ENCODE results near the gene TBC1D17. TPM values are rescaled to one million over a fixed set of nuclear protein-coding genes. Genes with fewer than 3 reads are reported as not detected.

Gene TBC1D17
- total and polyA plus RNA-seq, 10 of the 15 experiments (the other 5 are each of a cell fraction or from before 2014, with no cell fraction given), result 0.42 to 20.4 (median 11.2) TPM

GRCh38 chr19:49927526-49928264 lies 50.2 kb downstream of the TBC1D17 start:
- no TSS peak for BruUV-seq (replicated peaks)
- intact Hi-C loops (cut with micrococcal nuclease; ENCODE audit: unreplicated experiment), result loop anchor here (2.0 to 5.0 kb wide), 2 partner anchors 31 to 50 kb away; partner anchors contain the start of genes AKT1S1, IL4I1 and TBC1D17
- RAD21 ChIA-PET (ENCODE audit: unreplicated experiment), result interaction anchor here (1.0 to 5.0 kb wide), 8 partner anchors 10 to 58 kb away, joined by 3 to 66 read pairs (median 12); partner anchors contain the start of gene IL4I1
- WGBS (ENCODE audit: insufficient coverage, insufficient replicate concordance, low lambda C conversion rate, missing lambda C conversion rate), result 79% methylated on average over 14 of the region's 14 CpGs
- TF ChIP-seq MLLT1 (IDR thresholded peaks at IDR 0.05) (peak; percentile 59), NR2C2 (IDR thresholded peaks at IDR 0.05; ENCODE audit: borderline replicate concordance, control insufficient read depth, insufficient read length, low read depth) (no peak), BACH1 (IDR thresholded peaks at IDR 0.05; ENCODE audit: borderline replicate concordance) (no peak), CBFB (IDR thresholded peaks at IDR 0.05; ENCODE audit: low read depth) (no peak), LARP7 (IDR thresholded peaks at IDR 0.05) (peak; percentile 27; the same call in 1 of the 2 replicates), YY1 (IDR thresholded peaks at IDR 0.05; ENCODE audit: low read depth, low read length) (peak; percentile 71)
- DNase-seq (ENCODE audit: low read depth, low spot score) (no peak), ATAC-seq (no peak), FAIRE-seq (peak; percentile 7)
- H4K20me1 ChIP-seq (ENCODE audit: control insufficient read depth, insufficient read depth), result no peaks in the 10 kb centered on the region
- H3K4me3 ChIP-seq, result peak overlapping the region; percentile 92
- H3K79me2 ChIP-seq (ENCODE audit: control insufficient read depth, insufficient read depth, low read length), result peaks cover 89% of the 10 kb centered on the region
- SMC1A ChIA-PET (ENCODE audit: uncharacterized antibody, unreplicated experiment), result interaction anchor here (0.6 to 4.8 kb wide), 9 partner anchors 10 to 290 kb away, joined by 3 to 78 read pairs (median 5); partner anchors contain the start of genes AKT1S1, IL4I1 and TBC1D17
- peak overlapping the region; percentile 97 for H3K4me2 ChIP-seq (ENCODE audit: control insufficient read depth, insufficient read depth)
- H3K27me3 ChIP-seq (replicated peaks in 1 of 2; ENCODE audit: control insufficient read depth in 2 of 2, insufficient read depth in 2 of 2, low read length in 1 of 2), result no peaks in the 10 kb centered on the region
- peaks cover 26% of the 10 kb centered on the region for H3K4me1 ChIP-seq (ENCODE audit: control insufficient read depth, insufficient read depth, low read length)
- H3K36me3 ChIP-seq (ENCODE audit: control insufficient read depth in 2 of 2, insufficient read depth in 2 of 2, low read length in 1 of 2), result peaks cover 11 to 24% of the 10 kb centered on the region in 2 experiments; a peak in 3 of 4 replicates
- peak overlapping the region; percentile 59 for H3K27ac ChIP-seq (ENCODE audit: control insufficient read depth, insufficient read depth)
- POLR2A ChIA-PET, result interaction anchor here (0.6 to 5.8 kb wide), 16 partner anchors 8 to 626 kb away, joined by 3 to 113 read pairs (median 12); partner anchors contain the start of genes AKT1S1, IL4I1, RRAS and SCAF1
- CTCF ChIA-PET, result interaction anchor here (0.8 to 3.3 kb wide), 8 partner anchors 10 to 63 kb away, joined by 3 to 33 read pairs (median 5); partner anchors contain the start of genes AKT1S1, IL4I1 and TBC1D17
- H3K9me3 ChIP-seq (replicated peaks; ENCODE audit: control insufficient read depth, insufficient read depth, low read length), result no peaks in the 10 kb centered on the region
- in situ Hi-C loops (cut with MboI), result no loop called here
- no peak overlapping the region for H2AFZ ChIP-seq (ENCODE audit: control insufficient read depth, low read depth, low read length)
- H3K9ac ChIP-seq (ENCODE audit: control insufficient read depth, insufficient read depth, low read length), result peak overlapping the region; percentile 95
